Lower lobe of right lung (tissue), 2 donors: ENCODE results near the gene ST8SIA1. TPM values are rescaled to one million over a fixed set of nuclear protein-coding genes. Genes with fewer than 3 reads are reported as not detected.

ENCODE experiments used
- ATAC-seq, 2 donors: fragments of 200-7000 bp; cut with Tn5 transposase; one replicate each; pipeline ENCODE4 v1.9.1; 2020 to 2022; ENCODE audit warnings: mild to moderate bottlenecking in 2 of 2, moderate library complexity in 2 of 2
- DNase-seq: peaks from one replicate; pipeline ENCODE4 v3.0.0-alpha.2; 2020
- H3K27ac ChIP-seq: fragments of 200-600 bp; one replicate; pipeline ENCODE4 v1.8.0; 2022
- H3K27me3 ChIP-seq: fragments of 200-600 bp; one replicate; pipeline ENCODE4 v1.8.0; 2022; ENCODE audit warnings: low read depth
- H3K36me3 ChIP-seq: fragments of 200-600 bp; one replicate; pipeline ENCODE4 v1.8.0; 2022; ENCODE audit warnings: mild to moderate bottlenecking
- H3K4me1 ChIP-seq: fragments of 200-600 bp; one replicate; pipeline ENCODE4 v1.8.0; 2022
- H3K4me3 ChIP-seq: fragments of 200-600 bp; one replicate; pipeline ENCODE4 v1.8.0; 2022; ENCODE audit warnings: mild to moderate bottlenecking
- H3K9me3 ChIP-seq: fragments of 200-600 bp; one replicate; pipeline ENCODE4 v1.8.0; 2022
- intact Hi-C: fragments of 100-400 bp; cut with DNase I; formaldehyde crosslinking; loops from one replicate; pipeline ENCODE4 v1.11.0; 2022
- total RNA-seq: library from RNA; stranded (reverse); fragmentation: NEBNext Ultra II Directional; extraction: Animal tissue kit (Norgen Biotek cat#: 25700); gene quantifications from one replicate; pipeline ENCODE4 v1.2.1, GENCODE V29; 2021
- TF ChIP-seq, protein P1 (sequence below): fragments of 200-600 bp; IDR thresholded peaks from one replicate; pipeline ENCODE4 v1.8.0; 2022; ENCODE audit warnings: antibody characterized with exemption, mild to moderate bottlenecking
- donor health status: DM: no; HTN: yes; CAD: no; lungs with severe emphysema.

ST8SIA1 gene
- total RNA-seq, 1 donor from 2014 or later: 9.1 TPM

DNA sequence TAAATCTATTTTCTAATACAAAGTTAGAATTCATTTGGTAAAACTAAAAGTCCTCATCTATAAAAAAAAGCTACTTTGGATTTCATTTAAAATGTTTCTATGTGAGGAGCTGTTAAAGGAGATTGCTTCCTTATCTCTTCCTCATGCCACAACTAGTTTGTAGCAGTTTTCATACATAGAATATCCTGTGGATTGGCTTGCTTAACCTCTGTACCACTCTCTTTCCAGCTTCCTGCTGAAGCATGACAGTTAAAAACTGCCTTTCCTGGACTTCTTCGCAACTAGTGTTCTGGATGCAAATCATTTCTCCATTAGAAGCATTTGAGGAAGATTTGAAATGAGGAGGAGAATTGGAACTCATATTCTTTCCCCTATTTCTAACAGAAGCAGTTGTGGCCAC lies 49.6 kb downstream of the ST8SIA1 start:
- Histone ChIP-seq H3K27me3 (no peaks in the 10 kb centered on the region), H3K4me3 (no peak overlapping the region), H3K4me1 (no peaks in the 10 kb centered on the region), H3K27ac (no peak overlapping the region), H3K9me3 (no peaks in the 10 kb centered on the region), H3K36me3 (no peaks in the 10 kb centered on the region)
- TF ChIP-seq, protein P1, sequence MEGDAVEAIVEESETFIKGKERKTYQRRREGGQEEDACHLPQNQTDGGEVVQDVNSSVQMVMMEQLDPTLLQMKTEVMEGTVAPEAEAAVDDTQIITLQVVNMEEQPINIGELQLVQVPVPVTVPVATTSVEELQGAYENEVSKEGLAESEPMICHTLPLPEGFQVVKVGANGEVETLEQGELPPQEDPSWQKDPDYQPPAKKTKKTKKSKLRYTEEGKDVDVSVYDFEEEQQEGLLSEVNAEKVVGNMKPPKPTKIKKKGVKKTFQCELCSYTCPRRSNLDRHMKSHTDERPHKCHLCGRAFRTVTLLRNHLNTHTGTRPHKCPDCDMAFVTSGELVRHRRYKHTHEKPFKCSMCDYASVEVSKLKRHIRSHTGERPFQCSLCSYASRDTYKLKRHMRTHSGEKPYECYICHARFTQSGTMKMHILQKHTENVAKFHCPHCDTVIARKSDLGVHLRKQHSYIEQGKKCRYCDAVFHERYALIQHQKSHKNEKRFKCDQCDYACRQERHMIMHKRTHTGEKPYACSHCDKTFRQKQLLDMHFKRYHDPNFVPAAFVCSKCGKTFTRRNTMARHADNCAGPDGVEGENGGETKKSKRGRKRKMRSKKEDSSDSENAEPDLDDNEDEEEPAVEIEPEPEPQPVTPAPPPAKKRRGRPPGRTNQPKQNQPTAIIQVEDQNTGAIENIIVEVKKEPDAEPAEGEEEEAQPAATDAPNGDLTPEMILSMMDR: no peak
- ATAC-seq (no peak), DNase-seq (no peak)
- intact Hi-C loops: no loop called here

DNA sequence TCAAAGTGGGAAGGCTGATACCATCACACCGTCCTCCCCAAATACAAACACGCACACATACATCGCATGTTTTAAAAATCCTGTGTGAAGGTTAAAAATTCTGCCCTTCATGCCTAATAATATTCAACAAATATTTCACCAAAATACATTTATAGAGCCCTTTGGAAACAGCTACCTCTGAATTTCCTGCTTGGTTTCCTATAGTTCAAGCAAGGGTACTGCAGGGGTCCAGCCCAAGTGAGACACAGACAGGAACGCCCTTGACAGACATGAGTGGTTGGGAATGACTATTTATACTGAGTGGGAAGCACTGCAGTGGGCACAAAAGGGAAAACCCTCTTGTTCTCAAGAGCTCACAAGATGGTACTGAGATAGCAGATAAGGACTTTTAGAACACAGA lies 51.0 kb downstream of the ST8SIA1 start:
- intact Hi-C loops: no loop called here
- H3K4me3 ChIP-seq: no peak overlapping the region
- no peak for ATAC-seq
- TF ChIP-seq, protein P1: no peak
- H3K4me1 ChIP-seq: no peaks in the 10 kb centered on the region
- H3K36me3 ChIP-seq: no peaks in the 10 kb centered on the region
- no peak for DNase-seq
- H3K27me3 ChIP-seq: no peaks in the 10 kb centered on the region
- H3K9me3 ChIP-seq: no peaks in the 10 kb centered on the region
- peak overlapping the region; percentile 51 for H3K27ac ChIP-seq

DNA sequence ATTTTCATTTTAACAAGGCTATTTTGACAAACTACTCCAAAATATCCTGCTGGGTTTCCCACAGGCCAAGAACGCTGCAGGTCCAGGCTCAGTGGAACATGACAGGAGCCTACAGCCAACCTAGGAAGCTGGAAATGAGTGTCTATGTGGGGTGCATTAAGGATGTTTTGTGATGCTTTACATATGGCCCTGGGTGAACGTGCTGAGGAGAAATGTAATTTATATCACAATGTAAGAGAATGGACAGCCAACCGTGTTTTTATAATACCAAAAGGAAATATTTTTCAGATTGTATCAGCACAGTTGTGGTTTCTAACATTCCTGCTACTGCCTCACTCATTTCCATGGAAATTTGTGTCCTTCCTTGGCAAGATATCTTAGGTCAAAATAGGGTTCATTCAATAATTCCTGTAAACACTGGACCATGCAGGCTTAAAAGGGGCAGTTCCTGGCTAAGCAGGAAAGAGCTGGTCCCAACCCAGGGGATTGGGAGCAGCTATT lies 51.5 kb downstream of the ST8SIA1 start:
- H3K4me3 ChIP-seq: no peak overlapping the region
- no peaks in the 10 kb centered on the region for H3K9me3 ChIP-seq
- no peaks in the 10 kb centered on the region for H3K36me3 ChIP-seq
- H3K27me3 ChIP-seq: no peaks in the 10 kb centered on the region
- peak overlapping the region; percentile 63 for H3K27ac ChIP-seq
- DNase-seq (no peak), ATAC-seq (peak in 1 of 2 donors; percentile 49)
- TF ChIP-seq, protein P1: no peak
- intact Hi-C loops: no loop called here
- no peaks in the 10 kb centered on the region for H3K4me1 ChIP-seq

DNA sequence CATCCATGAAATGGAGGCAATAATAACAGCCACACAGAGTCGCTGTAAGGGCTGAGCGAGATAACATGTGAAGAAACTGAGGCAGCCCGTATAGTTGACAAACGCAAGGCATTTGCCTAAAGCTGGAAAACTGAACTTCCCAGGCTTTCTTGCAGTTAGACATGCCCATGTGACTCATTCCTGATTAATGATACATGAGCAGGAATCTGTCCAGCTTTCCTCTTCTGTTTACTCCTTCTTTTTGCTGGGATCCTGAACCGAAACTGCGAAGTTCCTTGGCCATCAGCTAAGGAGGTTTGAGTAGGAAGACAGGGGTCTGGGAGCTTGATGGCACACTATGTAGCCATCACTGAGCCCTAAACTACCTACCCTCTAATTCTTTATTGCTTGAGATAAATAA lies 52.2 kb downstream of the ST8SIA1 start:
- no peaks in the 10 kb centered on the region for H3K9me3 ChIP-seq
- H3K4me1 ChIP-seq: no peaks in the 10 kb centered on the region
- H3K36me3 ChIP-seq: no peaks in the 10 kb centered on the region
- intact Hi-C loops: no loop called here
- DNase-seq: no peak
- peak overlapping the region; percentile 63 for H3K27ac ChIP-seq
- H3K4me3 ChIP-seq: no peak overlapping the region
- ATAC-seq: no peak
- no peaks in the 10 kb centered on the region for H3K27me3 ChIP-seq
- TF ChIP-seq, protein P1: no peak

DNA sequence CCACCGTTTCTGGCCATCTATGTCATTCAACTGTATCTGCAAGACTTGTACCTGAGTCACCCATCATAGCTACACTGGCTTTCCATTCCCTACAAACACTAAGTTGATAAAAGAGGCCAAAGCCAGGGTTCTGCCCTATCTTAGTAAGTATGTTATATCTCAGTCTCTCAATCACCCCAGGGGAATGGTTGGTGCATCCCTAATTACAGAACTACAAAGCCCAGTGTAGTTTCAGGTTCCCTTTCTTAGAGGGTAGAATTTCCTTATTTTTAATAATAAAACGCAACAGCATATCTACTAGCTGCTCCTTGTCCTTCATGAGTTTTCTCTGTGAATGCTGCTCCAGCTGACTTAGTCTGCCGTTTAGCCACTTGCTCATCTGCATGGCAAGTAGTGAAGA lies 57.6 kb downstream of the ST8SIA1 start:
- TF ChIP-seq, protein P1: no peak
- H3K9me3 ChIP-seq: no peaks in the 10 kb centered on the region
- no peak overlapping the region for H3K4me3 ChIP-seq
- ATAC-seq (no peak), DNase-seq (no peak)
- intact Hi-C loops: no loop called here
- H3K4me1 ChIP-seq: no peaks in the 10 kb centered on the region
- no peaks in the 10 kb centered on the region for H3K36me3 ChIP-seq
- peak overlapping the region; percentile 73 for H3K27ac ChIP-seq
- no peaks in the 10 kb centered on the region for H3K27me3 ChIP-seq

DNA sequence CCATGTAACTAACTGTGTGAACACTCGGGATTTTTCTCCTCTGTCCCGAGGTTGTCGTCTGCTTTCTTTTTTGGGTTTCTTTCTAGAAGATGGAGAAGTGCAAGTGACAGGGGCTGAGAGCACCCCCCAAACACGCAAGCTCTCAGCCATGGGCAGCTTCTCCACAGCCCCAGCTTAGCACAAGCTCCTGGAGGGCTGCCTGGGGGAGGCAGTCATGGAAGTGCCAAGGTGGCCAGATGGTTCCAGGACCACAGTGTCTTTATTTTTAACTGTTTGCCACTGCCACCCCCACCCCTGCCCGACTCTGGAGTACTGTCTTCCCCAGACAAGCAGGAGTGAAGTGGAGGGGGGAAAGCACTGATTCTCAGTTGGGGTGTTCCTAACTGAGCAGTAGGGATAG lies 58.2 kb downstream of the ST8SIA1 start:
- no peaks in the 10 kb centered on the region for H3K9me3 ChIP-seq
- intact Hi-C loops: no loop called here
- ATAC-seq: no peak
- H3K36me3 ChIP-seq: no peaks in the 10 kb centered on the region
- no peaks in the 10 kb centered on the region for H3K4me1 ChIP-seq
- peak overlapping the region; percentile 73 for H3K27ac ChIP-seq
- no peaks in the 10 kb centered on the region for H3K27me3 ChIP-seq
- TF ChIP-seq, protein P1: no peak
- DNase-seq: no peak
- H3K4me3 ChIP-seq: no peak overlapping the region
